IMR-90 (cell line): ENCODE data around the gene SPEF2. TPM values are rescaled to one million over a fixed set of nuclear protein-coding genes. Genes with fewer than 3 reads are reported as not detected.

Source experiments
- ATAC-seq: fragments of 200-7000 bp; cut with Tn5 transposase; 2 replicates; pipeline ENCODE4 v1.9.1; 2020; ENCODE audit warnings: low read depth, mild to moderate bottlenecking, moderate library complexity
- BruUV-seq: library from RNA; stranded (reverse); fragments of 400-500 nt; replicated peaks from 2 replicates; lab custom pipeline; 2021; lab: Mats Ljungman, UMichigan
- CTCF ChIA-PET: fragments of 300-600 bp; formaldehyde crosslinking; extraction: SDS; loops from one replicate; lab custom pipeline; 2021; ENCODE audit warnings: antibody characterized with exemption; lab: Yijun Ruan, JAX
- POLR2A ChIA-PET: fragments of 300-600 bp; sonication (Branson Sonifier 250); formaldehyde crosslinking; loops from one replicate; lab custom pipeline; 2022; ENCODE audit warnings: antibody characterized with exemption; ENCODE audit not compliant: unreplicated experiment; lab: Charles Lee
- DNase-seq: peaks from one replicate; pipeline ENCODE4 v3.0.0; 2013
- H2AFZ ChIP-seq: replicated peaks from 2 replicates; pipeline ENCODE3; 2013; ENCODE audit warnings: low read length, mild to moderate bottlenecking; ENCODE audit not compliant: poor library complexity
- H2AK5ac ChIP-seq: 2 replicates; pipeline ENCODE4 v1.6.1; 2013; ENCODE audit warnings: low read depth, low read length, inconsistent platforms
- H2AK9ac ChIP-seq: replicated peaks from 2 replicates; pipeline ENCODE3; 2013; ENCODE audit warnings: mild to moderate bottlenecking, low read depth, low read length, moderate library complexity; ENCODE audit not compliant: poor library complexity
- H2BK120ac ChIP-seq: 2 replicates; pipeline ENCODE4 v1.6.1; 2013; ENCODE audit warnings: low read depth, low read length, inconsistent platforms
- H2BK15ac ChIP-seq: 3 replicates; pipeline ENCODE4 v1.6.1; 2013; ENCODE audit warnings: low read depth, low read length, inconsistent platforms
- H2BK20ac ChIP-seq: 2 replicates; pipeline ENCODE4 v1.6.1; 2013; ENCODE audit warnings: low read depth, mild to moderate bottlenecking, inconsistent platforms, low read length, moderate library complexity
- H2BK5ac ChIP-seq: 2 replicates; pipeline ENCODE4 v1.6.1; 2013; ENCODE audit warnings: mild to moderate bottlenecking, low read depth, low read length, inconsistent platforms; ENCODE audit not compliant: poor library complexity, severe bottlenecking
- H3K14ac ChIP-seq: replicated peaks from 2 replicates; pipeline ENCODE4 v1.6.1; 2013; ENCODE audit warnings: low read depth, low read length, inconsistent platforms
- H3K18ac ChIP-seq: 2 replicates; pipeline ENCODE4 v1.6.1; 2013; ENCODE audit warnings: low read depth, low read length, control low read depth
- H3K23ac ChIP-seq: 2 replicates; pipeline ENCODE4 v1.6.1; 2013; ENCODE audit warnings: low read depth, low read length, inconsistent platforms
- H3K27ac ChIP-seq: 2 replicates; pipeline ENCODE4 v1.5.1; 2013; ENCODE audit warnings: mild to moderate bottlenecking, control low read depth, low read length; ENCODE audit not compliant: insufficient read depth
- H3K27me3 ChIP-seq: 2 replicates; pipeline ENCODE4 v1.6.1; 2013; ENCODE audit warnings: low read length; ENCODE audit not compliant: control insufficient read depth, insufficient read depth
- H3K36me3 ChIP-seq: 2 replicates; pipeline ENCODE4 v1.6.1; 2013; ENCODE audit warnings: low read length, mixed read lengths; ENCODE audit not compliant: control insufficient read depth, insufficient read depth
- H3K4ac ChIP-seq: 2 replicates; pipeline ENCODE4 v1.6.1; 2013; ENCODE audit warnings: low read depth, low read length, inconsistent platforms
- H3K4me1 ChIP-seq: 2 replicates; pipeline ENCODE4 v1.6.1; 2013; ENCODE audit warnings: low read length, mixed read lengths; ENCODE audit not compliant: control insufficient read depth, insufficient read depth
- H3K4me2 ChIP-seq: 2 replicates; pipeline ENCODE4 v1.6.1; 2013; ENCODE audit warnings: low read depth, mild to moderate bottlenecking, control low read depth, low read length, moderate library complexity
- H3K4me3 ChIP-seq: 2 replicates; pipeline ENCODE4 v1.5.1; 2013; ENCODE audit warnings: low read depth, mild to moderate bottlenecking, control low read depth, low read length, moderate library complexity; ENCODE audit not compliant: insufficient read depth
- H3K56ac ChIP-seq: 2 replicates; pipeline ENCODE4 v1.6.1; 2013; ENCODE audit warnings: low read length, inconsistent platforms; ENCODE audit not compliant: insufficient read depth; ENCODE audit errors: extremely low read depth
- H3K79me1 ChIP-seq, 2 experiments: 2 replicates each; pipeline ENCODE4 v1.6.1; 2013; ENCODE audit warnings: low read length in 2 of 2, inconsistent platforms in 1 of 2, low read depth in 1 of 2
- H3K9ac ChIP-seq: 2 replicates; pipeline ENCODE4 v1.6.1; 2013; ENCODE audit warnings: low read depth, low read length, control low read depth
- H3K9me1 ChIP-seq: 2 replicates; pipeline ENCODE4 v1.6.1; 2013; ENCODE audit warnings: low read length, inconsistent platforms; ENCODE audit not compliant: insufficient read depth
- H3K9me3 ChIP-seq: 2 replicates; pipeline ENCODE4 v1.6.1; 2013; ENCODE audit warnings: low read length; ENCODE audit not compliant: control insufficient read depth, insufficient read depth
- H4K20me1 ChIP-seq: 2 replicates; pipeline ENCODE4 v1.6.1; 2013; ENCODE audit warnings: low read length, inconsistent platforms; ENCODE audit not compliant: insufficient read depth
- H4K5ac ChIP-seq: 2 replicates; pipeline ENCODE4 v1.6.1; 2013; ENCODE audit warnings: mild to moderate bottlenecking, low read depth, low read length, control low read depth
- H4K8ac ChIP-seq, 2 experiments: 2 replicates each; pipeline ENCODE4 v1.6.1; 2013; ENCODE audit warnings: low read depth in 2 of 2, low read length in 2 of 2, control low read depth in 1 of 2, inconsistent platforms in 1 of 2
- H4K91ac ChIP-seq: 2 replicates; pipeline ENCODE4 v1.6.1; 2013; ENCODE audit warnings: low read depth, low read length, inconsistent platforms; ENCODE audit not compliant: insufficient read depth
- NFE2L2 ChIP-seq: fragments of 150-350 bp; IDR thresholded peaks from 2 replicates; pipeline ENCODE4 v1.6.1; 2016; ENCODE audit warnings: low read depth, mild to moderate bottlenecking, low read length
- RFX5 ChIP-seq: IDR thresholded peaks from 2 replicates; pipeline ENCODE4 v1.8.0; 2012; ENCODE audit warnings: low read depth, mild to moderate bottlenecking, low read length, moderate library complexity
- WGBS, 2 experiments: methylation state at CpG; one replicate each; pipeline versions ENCODE4 v1.1.5 to v1.1.7; 2013; ENCODE audit warnings: missing lambda C conversion rate in 2 of 2; ENCODE audit not compliant: insufficient read length in 1 of 2; ENCODE audit errors: extremely low coverage in 2 of 2; 5-methylcytosine and 5-hydroxymethylcytosine counted together
- dilution Hi-C: fragments of 300-500 bp; cut with HindIII; formaldehyde crosslinking; loops from one replicate; pipeline ENCODE4 v1.14.3; 2018; ENCODE audit warnings: low sequenced_read_pairs; ENCODE audit not compliant: unreplicated experiment
- in situ Hi-C: fragments of 300-500 bp; cut with MboI; formaldehyde crosslinking; loops from 3 replicates; pipeline ENCODE4 v1.14.3; 2019; ENCODE audit warnings: low sequenced_read_pairs, inconsistent platforms, mixed read lengths
- intact Hi-C: fragments of 100-400 bp; cut with micrococcal nuclease; formaldehyde crosslinking; loops from 2 replicates; pipeline ENCODE4 v1.10.0; 2022
- polyA plus RNA-seq, 3 experiments: library from polyadenylated mRNA; depleted of rRNA; stranded (reverse); fragments of >200 nt; gene quantifications; 2 replicates each; pipeline ENCODE4 v1.2.3, GENCODE V29; 2012; ENCODE audit warnings: low replicate concordance in 1 of 3
- total RNA-seq: library from RNA; depleted of rRNA; stranded (reverse); fragments of >200 nt; gene quantifications from 2 replicates; pipeline ENCODE4 v1.2.3, GENCODE V29; 2012

SPEF2 gene
- total and polyA plus RNA-seq, 2 of the 4 experiments (the other 2 are of a cell fraction) = 1.7 to 2.3 TPM

- dilution Hi-C loops (no loop called here), in situ Hi-C loops (no loop called here), intact Hi-C loops (no loop called here)
- H3K9me1 ChIP-seq = 0 out of 2 replicates have a peak, but pooled peaks cover 3% of the 10 kb centered on the region
- DNase-seq (no peak), ATAC-seq (no peak)
- no peak overlapping the region for H2BK15ac ChIP-seq
- no TSS peak for BruUV-seq
- no peaks in the 10 kb centered on the region for H4K20me1 ChIP-seq
- H2BK20ac ChIP-seq = no peak overlapping the region
- ChIA-PET POLR2A (no interaction called here), CTCF (interaction anchor here (1.3 kb wide), 1 partner anchor 278 kb away, joined by 3 read pairs; no protein-coding TSS in a partner anchor)
- H2BK120ac ChIP-seq = no peak overlapping the region
- H3K27me3 ChIP-seq = no peaks in the 10 kb centered on the region
- H4K8ac ChIP-seq = no peak overlapping the region
- H2AK5ac ChIP-seq = no peak overlapping the region
- H3K14ac ChIP-seq = no peak overlapping the region
- no peaks in the 10 kb centered on the region; the same call in 1 of the 2 replicates for H3K4me1 ChIP-seq
- H2AK9ac ChIP-seq = no peak overlapping the region
- H3K56ac ChIP-seq = no peak overlapping the region
- H3K9ac ChIP-seq = no peak overlapping the region
- no peaks in the 10 kb centered on the region for H3K79me1 ChIP-seq
- no CpG with 5 or more reads among the region's 1 CpG for WGBS, 2 experiments
- no peak overlapping the region for H3K27ac ChIP-seq
- no peak overlapping the region for H3K4me3 ChIP-seq
- no peak overlapping the region for H3K18ac ChIP-seq
- H4K5ac ChIP-seq = no peak overlapping the region
- H3K23ac ChIP-seq = no peak overlapping the region
- no peak overlapping the region for H3K4ac ChIP-seq
- TF ChIP-seq RFX5 (no peak), NFE2L2 (no peak)
- no peak overlapping the region for H2AFZ ChIP-seq
- no peak overlapping the region for H4K91ac ChIP-seq
- H3K9me3 ChIP-seq = no peaks in the 10 kb centered on the region
- no peak overlapping the region for H3K4me2 ChIP-seq
- no peaks in the 10 kb centered on the region for H3K36me3 ChIP-seq
- no peak overlapping the region for H2BK5ac ChIP-seq
Measured at GRCh38 chr5:35647128-35647527, 29.5 kb downstream of the SPEF2 start.
